Neural cell (in vitro differentiated cells): ENCODE measurements around the gene KIF5A. TPM values are rescaled to one million over a fixed set of nuclear protein-coding genes. Genes with fewer than 3 reads are reported as not detected.

Source experiments
- H2AFZ ChIP-seq: fragments of 200-600, 300-800 bp; sonication (generic), shearing (Covaris generic); 2 replicates; pipeline ENCODE4 v1.6.0; 2014; ENCODE audit warnings: low read depth, mild to moderate bottlenecking, antibody characterized with exemption, low read length, moderate library complexity
- H3F3A ChIP-seq: fragments of 200-600 bp; shearing (Covaris generic); 2 replicates; pipeline ENCODE4 v1.6.1; 2016; ENCODE audit warnings: mild to moderate bottlenecking, moderate library complexity, mixed read lengths, antibody characterized with exemption, low read length; ENCODE audit not compliant: insufficient read depth, poor library complexity, severe bottlenecking
- H3K27ac ChIP-seq: fragments of 200-600, 300-800 bp; sonication (generic), shearing (Covaris generic); 2 replicates; pipeline ENCODE4 v1.5.1; 2014; ENCODE audit warnings: mild to moderate bottlenecking, low read length, moderate library complexity
- H3K27me3 ChIP-seq: fragments of 300-800, 200-600 bp; sonication (generic), shearing (Covaris generic); 2 replicates; pipeline ENCODE4 v1.6.0; 2014; ENCODE audit warnings: mild to moderate bottlenecking, low read depth, low read length, moderate library complexity; ENCODE audit not compliant: insufficient read depth
- H3K36me3 ChIP-seq: fragments of 300-800, 200-600 bp; sonication (generic), shearing (Covaris generic); 2 replicates; pipeline ENCODE4 v1.5.1; 2014; ENCODE audit warnings: mild to moderate bottlenecking, antibody characterized with exemption, low read length, moderate library complexity; ENCODE audit not compliant: insufficient read depth
- H3K4me2 ChIP-seq: fragments of 300-800, 200-600 bp; sonication (generic), shearing (Covaris generic); 2 replicates; pipeline ENCODE4 v1.6.0; 2014; ENCODE audit warnings: mild to moderate bottlenecking, low read length
- H3K4me3 ChIP-seq: fragments of 300-800, 200-600 bp; sonication (generic), shearing (Covaris generic); 2 replicates; pipeline ENCODE4 v1.5.1; 2014; ENCODE audit warnings: mild to moderate bottlenecking, low read length, moderate library complexity
- H3K79me2 ChIP-seq: fragments of 200-600 bp; shearing (Covaris generic); replicated peaks from 2 replicates; pipeline ENCODE4 v1.6.0; 2014; ENCODE audit warnings: mild to moderate bottlenecking, low read length, moderate library complexity; ENCODE audit not compliant: insufficient read depth
- H3K9ac ChIP-seq: fragments of 300-800, 200-600 bp; sonication (generic), shearing (Covaris generic); 2 replicates; pipeline ENCODE4 v1.6.1; 2016; ENCODE audit warnings: mild to moderate bottlenecking, low read length, mixed read lengths
- H3K9me2 ChIP-seq: fragments of 200-600 bp; shearing (Covaris generic); 2 replicates; pipeline ENCODE4 v1.6.1; 2016; ENCODE audit warnings: mild to moderate bottlenecking, low read length, mixed read lengths; ENCODE audit not compliant: insufficient read depth
- H3K9me3 ChIP-seq: fragments of 200-600, 300-800 bp; sonication (generic), shearing (Covaris generic); 2 replicates; pipeline ENCODE4 v1.6.1; 2016; ENCODE audit warnings: mild to moderate bottlenecking, mixed run types, low read length, moderate library complexity, mixed read lengths
- H4K20me1 ChIP-seq: fragments of 200-600 bp; shearing (Covaris generic); 2 replicates; pipeline ENCODE4 v1.6.1; 2016; ENCODE audit warnings: mild to moderate bottlenecking, mixed run types; ENCODE audit not compliant: insufficient read depth
- CTCF ChIP-seq: fragments of 450-650 bp; IDR thresholded peaks from 2 replicates; pipeline ENCODE4 v1.5.1; 2014; ENCODE audit warnings: antibody characterized with exemption, mild to moderate bottlenecking, moderate library complexity; ENCODE audit not compliant: poor library complexity, severe bottlenecking
- EP300 ChIP-seq: fragments of 450-650 bp; conservative IDR thresholded peaks from 2 replicates; pipeline ENCODE4 v1.6.1; 2014; ENCODE audit warnings: antibody characterized with exemption, mild to moderate bottlenecking, moderate library complexity; ENCODE audit not compliant: poor library complexity, severe bottlenecking
- EZH2 ChIP-seq: fragments of 200-600, 300-800 bp; shearing (Covaris generic), sonication (generic); IDR thresholded peaks from 2 replicates; pipeline ENCODE4 v1.6.1; 2014; ENCODE audit warnings: antibody characterized with exemption, low read length, borderline replicate concordance, mild to moderate bottlenecking; ENCODE audit not compliant: insufficient read depth, poor library complexity, severe bottlenecking
- MXI1 ChIP-seq: fragments of 450-650 bp; conservative IDR thresholded peaks from 2 replicates; pipeline ENCODE4 v1.6.1; 2014; ENCODE audit warnings: antibody characterized with exemption, mild to moderate bottlenecking; ENCODE audit not compliant: poor library complexity, severe bottlenecking
- POLR2AphosphoS5 ChIP-seq: IDR thresholded peaks from 2 replicates; pipeline ENCODE4 v1.6.1; 2012
- RAD21 ChIP-seq: fragments of 450-650 bp; conservative IDR thresholded peaks from 2 replicates; pipeline ENCODE4 v1.6.1; 2014; ENCODE audit warnings: antibody characterized with exemption, mild to moderate bottlenecking, moderate library complexity
- REST ChIP-seq: IDR thresholded peaks from 2 replicates; pipeline ENCODE4 v1.6.1; 2012; ENCODE audit warnings: borderline replicate concordance
- SMC3 ChIP-seq: fragments of 450-650 bp; conservative IDR thresholded peaks from 2 replicates; pipeline ENCODE4 v1.6.1; 2014; ENCODE audit warnings: antibody characterized with exemption, mild to moderate bottlenecking, moderate library complexity; ENCODE audit not compliant: poor library complexity
- TAF1 ChIP-seq: IDR thresholded peaks from 2 replicates; pipeline ENCODE4 v1.6.1; 2012; ENCODE audit warnings: low read depth
- polyA plus RNA-seq: library from polyadenylated mRNA; depleted of rRNA; stranded (reverse); fragments of >200 nt; gene quantifications from 2 replicates; pipeline ENCODE4 v1.2.3, GENCODE V29; 2014

Gene KIF5A
- polyA plus RNA-seq, 1 donor from 2014 or later: 58.8 TPM

GRCh38 chr12:57518920-57519795 is 30.7 kb upstream of the KIF5A start:
- Histone ChIP-seq H3K79me2 (peaks cover 19% of the 10 kb centered on the region), H3K9me3 (no peaks in the 10 kb centered on the region), H3K27me3 (no peaks in the 10 kb centered on the region), H3K4me3 (peak overlapping the region; percentile 86), H3F3A (peaks cover 4% of the 10 kb centered on the region), H3K36me3 (no peaks in the 10 kb centered on the region), H3K9me2 (no peaks in the 10 kb centered on the region), H3K4me2 (peak overlapping the region; percentile 99), H2AFZ (no peak overlapping the region), H3K9ac (peak overlapping the region; percentile 87), H3K27ac (peak overlapping the region; percentile 88), H4K20me1 (no peaks in the 10 kb centered on the region)
- TF ChIP-seq EZH2 (no peak), EP300 (no peak), REST (no peak), SMC3 (no peak), POLR2AphosphoS5 (no peak), RAD21 (no peak), TAF1 (no peak), CTCF (no peak), MXI1 (no peak)

- TF ChIP-seq SMC3 (no peak), RAD21 (no peak), REST (no peak), TAF1 (no peak)
- no peaks in the 10 kb centered on the region for H4K20me1 ChIP-seq
Measured at GRCh38 chr12:57519796-57520052, 30.1 kb upstream of the KIF5A start.

More at GRCh38 chr12:57519796-57520052, 30.1 kb upstream of the KIF5A start:
- Histone ChIP-seq H3K9me3 (no peaks in the 10 kb centered on the region), H3K9ac (peak overlapping the region; percentile 87), H3K79me2 (peaks cover 19% of the 10 kb centered on the region), H3K27ac (peak overlapping the region; percentile 88), H3K9me2 (no peaks in the 10 kb centered on the region), H3K4me2 (peak overlapping the region; percentile 99), H2AFZ (peak overlapping the region; percentile 38), H3K27me3 (no peaks in the 10 kb centered on the region), H3F3A (peaks cover 4% of the 10 kb centered on the region), H3K36me3 (no peaks in the 10 kb centered on the region), H3K4me3 (peak overlapping the region; percentile 86)
